H1 (cell line): ENCODE measurements around the gene ZNF219.

Experiments
- FOSL1 ChIP-seq: IDR thresholded peaks from 2 replicates; pipeline ENCODE4 v1.6.1; 2011; ENCODE audit warnings: mild to moderate bottlenecking, low read depth, low read length, moderate library complexity; ENCODE audit not compliant: insufficient read depth
- YY1 ChIP-seq: IDR thresholded peaks from 2 replicates; pipeline ENCODE4 v1.6.1; 2011; ENCODE audit warnings: low read depth, mild to moderate bottlenecking, low read length

DNA sequence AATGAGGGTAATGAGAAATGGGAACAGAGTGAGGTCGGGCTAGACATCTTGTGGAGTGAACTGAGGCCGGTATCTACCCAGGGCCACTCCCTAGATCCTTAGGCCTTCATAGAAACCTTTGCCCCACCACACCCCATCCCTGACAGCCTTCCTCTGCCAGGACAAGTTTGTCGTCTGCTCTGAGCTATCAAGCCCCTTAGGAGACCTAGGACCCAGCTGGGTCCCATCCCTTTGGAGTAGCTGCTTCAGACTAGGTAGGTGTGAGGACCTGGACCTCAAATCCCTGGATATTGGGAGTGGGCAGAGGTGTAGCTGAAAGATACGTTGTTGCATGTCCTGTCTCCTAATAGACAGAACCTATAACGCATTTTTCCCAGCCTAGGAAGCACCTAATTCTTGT, 2.5 kb upstream of the ZNF219 start, which contains the start of gene TMEM253:
- TF ChIP-seq YY1 (no peak), FOSL1 (no peak)
